H9 (cell line): ENCODE data around the gene ACAD8. TPM values are rescaled to one million over a fixed set of nuclear protein-coding genes. Genes with fewer than 3 reads are reported as not detected.

Experiments used
- DNase-seq: peaks from one replicate; pipeline ENCODE4 v3.0.0-alpha.2; 2017
- H2AFZ ChIP-seq: one replicate; pipeline ENCODE4 v1.6.1; 2013; ENCODE audit warnings: mild to moderate bottlenecking, low read length, control low read depth, moderate library complexity
- H2AK5ac ChIP-seq: 2 replicates; pipeline ENCODE4 v1.6.1; 2013; ENCODE audit warnings: low read length, control low read depth, mixed read lengths; ENCODE audit not compliant: insufficient read length
- H2BK120ac ChIP-seq: one replicate; pipeline ENCODE4 v1.6.1; 2013; ENCODE audit warnings: low read depth, mild to moderate bottlenecking, low read length, control low read depth, inconsistent platforms; ENCODE audit not compliant: poor library complexity, severe bottlenecking
- H2BK12ac ChIP-seq: 2 replicates; pipeline ENCODE4 v1.6.1; 2013; ENCODE audit warnings: low read length, control low read depth, mixed read lengths, low read depth; ENCODE audit not compliant: insufficient read length
- H2BK15ac ChIP-seq: 2 replicates; pipeline ENCODE4 v1.6.1; 2013; ENCODE audit warnings: low read depth, low read length, control low read depth
- H2BK20ac ChIP-seq: one replicate; pipeline ENCODE4 v1.6.1; 2013; ENCODE audit warnings: low read depth, mild to moderate bottlenecking, low read length, control low read depth, inconsistent platforms; ENCODE audit not compliant: poor library complexity, severe bottlenecking
- H2BK5ac ChIP-seq: 2 replicates; pipeline ENCODE4 v1.6.1; 2013; ENCODE audit warnings: low read length, control low read depth, mixed read lengths; ENCODE audit not compliant: insufficient read length
- H3K14ac ChIP-seq: 2 replicates; pipeline ENCODE4 v1.6.1; 2013; ENCODE audit warnings: low read length, control low read depth; ENCODE audit not compliant: insufficient read depth
- H3K18ac ChIP-seq: 2 replicates; pipeline ENCODE4 v1.6.1; 2013; ENCODE audit warnings: low read depth, mild to moderate bottlenecking, mixed read lengths, low read length, control low read depth; ENCODE audit not compliant: insufficient read length
- H3K23ac ChIP-seq: 2 replicates; pipeline ENCODE4 v1.6.1; 2013; ENCODE audit warnings: low read length, control low read depth, mixed read lengths, low read depth; ENCODE audit not compliant: insufficient read length
- H3K23me2 ChIP-seq: 2 replicates; pipeline ENCODE4 v1.6.1; 2013; ENCODE audit warnings: low read depth, mild to moderate bottlenecking, mixed read lengths, low read length, control low read depth; ENCODE audit not compliant: insufficient read length, poor library complexity, severe bottlenecking
- H3K27ac ChIP-seq: 2 replicates; pipeline ENCODE4 v1.5.1; 2013; ENCODE audit warnings: low read length, control low read depth, mixed read lengths, low read depth; ENCODE audit not compliant: insufficient read length
- H3K27me3 ChIP-seq: 2 replicates; pipeline ENCODE4 v1.6.1; 2013; ENCODE audit warnings: low read length, control low read depth, inconsistent platforms; ENCODE audit not compliant: insufficient read depth
- H3K4ac ChIP-seq: 2 replicates; pipeline ENCODE4 v1.6.1; 2013; ENCODE audit warnings: low read depth, mild to moderate bottlenecking, control low read depth, inconsistent platforms, low read length, moderate library complexity
- H3K4me1 ChIP-seq: 2 replicates; pipeline ENCODE4 v1.6.1; 2013; ENCODE audit warnings: low read length, control low read depth, inconsistent platforms; ENCODE audit not compliant: insufficient read depth
- H3K4me2 ChIP-seq: 2 replicates; pipeline ENCODE4 v1.6.1; 2013; ENCODE audit warnings: low read length, control low read depth, mixed read lengths; ENCODE audit not compliant: insufficient read length, insufficient read depth
- H3K56ac ChIP-seq: 2 replicates; pipeline ENCODE4 v1.6.1; 2013; ENCODE audit warnings: low read depth, mild to moderate bottlenecking, mixed read lengths, low read length, control low read depth; ENCODE audit not compliant: insufficient read length
- H3K79me1 ChIP-seq: 2 replicates; pipeline ENCODE4 v1.6.1; 2013; ENCODE audit warnings: low read depth, mild to moderate bottlenecking, moderate library complexity, low read length, control low read depth, inconsistent platforms; ENCODE audit not compliant: insufficient read depth, poor library complexity, severe bottlenecking
- H3K79me2 ChIP-seq: 2 replicates; pipeline ENCODE4 v1.6.1; 2013; ENCODE audit warnings: low read length, control low read depth, inconsistent platforms; ENCODE audit not compliant: insufficient read depth
- H3K9ac ChIP-seq: 2 replicates; pipeline ENCODE4 v1.6.1; 2013; ENCODE audit warnings: low read length, control low read depth, mixed read lengths; ENCODE audit not compliant: insufficient read length; ENCODE audit errors: extremely low read depth
- H3K9me3 ChIP-seq: one replicate; pipeline ENCODE4 v1.6.1; 2013; ENCODE audit warnings: low read depth, low read length, inconsistent platforms; ENCODE audit not compliant: control insufficient read depth
- H3T11ph ChIP-seq: one replicate; pipeline ENCODE4 v1.6.1; 2013; ENCODE audit warnings: mild to moderate bottlenecking, low read length, control low read depth, inconsistent platforms
- H4K20me1 ChIP-seq: one replicate; pipeline ENCODE4 v1.6.1; 2013; ENCODE audit not compliant: control insufficient read depth, insufficient read length, insufficient read depth
- H4K5ac ChIP-seq: 2 replicates; pipeline ENCODE4 v1.6.1; 2013; ENCODE audit warnings: low read depth, mild to moderate bottlenecking, mixed read lengths, low read length, control low read depth; ENCODE audit not compliant: insufficient read length
- H4K8ac ChIP-seq: replicated peaks from 2 replicates; pipeline ENCODE4 v1.6.1; 2013; ENCODE audit warnings: low read length, control low read depth, mixed read lengths, low read depth; ENCODE audit not compliant: insufficient read length
- H4K91ac ChIP-seq: 2 replicates; pipeline ENCODE4 v1.6.1; 2013; ENCODE audit warnings: low read depth, mild to moderate bottlenecking, moderate library complexity, mixed read lengths, low read length, control low read depth; ENCODE audit not compliant: insufficient read length
- H3K27ac Mint-ChIP-seq, 3 experiments: 2 replicates in 2 of 3; 3 replicates in 1 of 3; pipeline ENCODE4 v1.8.0; 2020 to 2021; ENCODE audit warnings: mixed read lengths in 3 of 3, mild to moderate bottlenecking in 1 of 3, moderate library complexity in 1 of 3
- H3K27me3 Mint-ChIP-seq: 2 replicates; pipeline ENCODE4 v1.8.0; 2021; ENCODE audit warnings: low read depth, mild to moderate bottlenecking, moderate library complexity, mixed read lengths
- H3K36me3 Mint-ChIP-seq, 3 experiments: 2 replicates in 2 of 3; 3 replicates in 1 of 3; pipeline ENCODE4 v1.8.0; 2020 to 2021; ENCODE audit warnings: low read depth in 3 of 3, mixed read lengths in 3 of 3; ENCODE audit not compliant: insufficient read depth in 1 of 3
- H3K4me1 Mint-ChIP-seq, 2 experiments: 2 replicates each; pipeline ENCODE4 v1.8.0; 2020; ENCODE audit warnings: mixed read lengths in 2 of 2
- H3K4me3 Mint-ChIP-seq, 2 experiments: 2 replicates in 1 of 2; 3 replicates in 1 of 2; pipeline ENCODE4 v1.8.0; 2020 to 2021; ENCODE audit warnings: mild to moderate bottlenecking in 2 of 2, mixed read lengths in 2 of 2, moderate library complexity in 1 of 2
- H3K9me3 Mint-ChIP-seq, 2 experiments: 2 replicates in 1 of 2; 3 replicates in 1 of 2; pipeline ENCODE4 v1.8.0; 2020; ENCODE audit warnings: mild to moderate bottlenecking in 2 of 2, mixed read lengths in 2 of 2, moderate library complexity in 1 of 2
- CTCF ChIP-seq: fragments of 200-600 bp; sonication (generic); conservative IDR thresholded peaks from 3 replicates; pipeline ENCODE4 v1.8.0; 2021; ENCODE audit warnings: antibody characterized with exemption, mild to moderate bottlenecking
- WGBS: extraction: QIAGEN DNeasy Blood & Tissue Kit; methylation state at CpG from one replicate; pipeline ENCODE4 v1.1.7; 2013; ENCODE audit warnings: missing lambda C conversion rate, low lambda C conversion rate, mixed read lengths; ENCODE audit not compliant: insufficient read length; ENCODE audit errors: extremely low coverage; 5-methylcytosine and 5-hydroxymethylcytosine counted together
- total RNA-seq: library from RNA; stranded (reverse); gene quantifications from 2 replicates; pipeline ENCODE4 v1.2.1, GENCODE V29; 2021

ACAD8 gene
- total RNA-seq, 1 experiment from 2014 or later = 46.8 TPM

- no peak overlapping the region for H3K4ac ChIP-seq
Observed at GRCh38 chr11:134224710-134225664, 28.4 kb upstream of the ACAD8 start.

More at GRCh38 chr11:134224710-134225664, 28.4 kb upstream of the ACAD8 start:
- no peak overlapping the region for H2BK20ac ChIP-seq
- no CpG with 5 or more reads among the region's 93 CpGs for WGBS
- no peak overlapping the region for H2BK120ac ChIP-seq
- peaks cover 7% of the 10 kb centered on the region for H3K27me3 Mint-ChIP-seq
- H3K4me1 ChIP-seq = no peaks in the 10 kb centered on the region
- H3T11ph ChIP-seq = no peak overlapping the region
- H2AFZ ChIP-seq = no peak overlapping the region
- H4K91ac ChIP-seq = no peak overlapping the region
- no peak overlapping the region for H2BK5ac ChIP-seq
- H3K27me3 ChIP-seq = no peaks in the 10 kb centered on the region
- H3K79me1 ChIP-seq = no peaks in the 10 kb centered on the region
- no peak overlapping the region for H2AK5ac ChIP-seq
- peaks cover 15% of the 10 kb centered on the region for H3K23me2 ChIP-seq
- H3K27ac Mint-ChIP-seq = no peak overlapping the region; a peak in 1 of 7 replicates
- no peak overlapping the region for H3K14ac ChIP-seq
- H2BK12ac ChIP-seq = no peak overlapping the region
- no peak overlapping the region for H3K27ac ChIP-seq
- H3K9ac ChIP-seq = no peak overlapping the region
- H3K4me2 ChIP-seq = peak overlapping the region; percentile 88
- H3K9me3 Mint-ChIP-seq = no peaks in the 10 kb centered on the region
- H3K4me3 Mint-ChIP-seq = peak overlapping the region; percentile 92 to 96
- no peaks in the 10 kb centered on the region for H3K9me3 ChIP-seq
- DNase-seq = peak; percentile 39
- no peak overlapping the region for H4K5ac ChIP-seq
- H3K36me3 Mint-ChIP-seq = peaks cover 6 to 8% (median 8%) of the 10 kb centered on the region in 3 experiments; a peak in 6 of 7 replicates
- no peak overlapping the region for H3K23ac ChIP-seq
- no peaks in the 10 kb centered on the region for H4K20me1 ChIP-seq
- H3K56ac ChIP-seq = no peak overlapping the region
- peaks cover 22 to 34% of the 10 kb centered on the region in 2 experiments for H3K4me1 Mint-ChIP-seq
- H3K18ac ChIP-seq = no peak overlapping the region
- no peak overlapping the region for H4K8ac ChIP-seq
- no peak overlapping the region for H2BK15ac ChIP-seq
- H3K79me2 ChIP-seq = peaks cover 8% of the 10 kb centered on the region; the same call in 1 of the 2 replicates
- no peak for TF ChIP-seq CTCF
